OCI-LY1 (cell line): ENCODE data around the gene NUBP2.

ENCODE experiments used
- EZH2 ChIP-seq: fragments of 200-600 bp; sonication (generic), shearing (Covaris generic); IDR thresholded peaks from 2 replicates; pipeline ENCODE4 v1.8.0; 2017; ENCODE audit warnings: borderline replicate concordance, mixed run types, mild to moderate bottlenecking, antibody characterized with exemption, low read length, moderate library complexity, mixed read lengths
- TF ChIP-seq, protein P1 (sequence below): fragments of 200-600 bp; sonication (generic), shearing (Covaris generic); IDR thresholded peaks from 2 replicates; pipeline ENCODE4 v1.5.1; 2017; ENCODE audit warnings: mild to moderate bottlenecking, antibody characterized with exemption, low read length, moderate library complexity, mixed read lengths

DNA sequence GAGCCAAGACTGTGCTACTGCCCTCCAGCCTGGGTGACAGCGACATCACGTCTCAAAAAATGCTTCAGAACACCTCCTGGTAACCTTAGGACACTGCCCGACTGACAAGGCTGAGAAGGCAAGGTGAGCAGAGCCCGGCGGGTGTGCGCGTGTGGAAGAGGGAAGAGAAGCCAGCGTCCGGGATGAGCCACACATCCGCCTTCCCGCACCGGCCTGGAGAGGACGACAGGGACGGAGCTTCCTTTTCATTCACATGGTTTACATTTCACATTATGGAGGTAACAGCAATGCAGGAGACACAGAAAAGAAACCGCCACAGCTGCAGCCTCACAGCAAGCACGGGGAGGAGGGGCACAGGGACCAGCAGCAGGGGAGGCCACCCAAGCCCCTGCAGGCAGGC lies 27.3 kb downstream of the NUBP2 start:
- TF ChIP-seq, protein P1, sequence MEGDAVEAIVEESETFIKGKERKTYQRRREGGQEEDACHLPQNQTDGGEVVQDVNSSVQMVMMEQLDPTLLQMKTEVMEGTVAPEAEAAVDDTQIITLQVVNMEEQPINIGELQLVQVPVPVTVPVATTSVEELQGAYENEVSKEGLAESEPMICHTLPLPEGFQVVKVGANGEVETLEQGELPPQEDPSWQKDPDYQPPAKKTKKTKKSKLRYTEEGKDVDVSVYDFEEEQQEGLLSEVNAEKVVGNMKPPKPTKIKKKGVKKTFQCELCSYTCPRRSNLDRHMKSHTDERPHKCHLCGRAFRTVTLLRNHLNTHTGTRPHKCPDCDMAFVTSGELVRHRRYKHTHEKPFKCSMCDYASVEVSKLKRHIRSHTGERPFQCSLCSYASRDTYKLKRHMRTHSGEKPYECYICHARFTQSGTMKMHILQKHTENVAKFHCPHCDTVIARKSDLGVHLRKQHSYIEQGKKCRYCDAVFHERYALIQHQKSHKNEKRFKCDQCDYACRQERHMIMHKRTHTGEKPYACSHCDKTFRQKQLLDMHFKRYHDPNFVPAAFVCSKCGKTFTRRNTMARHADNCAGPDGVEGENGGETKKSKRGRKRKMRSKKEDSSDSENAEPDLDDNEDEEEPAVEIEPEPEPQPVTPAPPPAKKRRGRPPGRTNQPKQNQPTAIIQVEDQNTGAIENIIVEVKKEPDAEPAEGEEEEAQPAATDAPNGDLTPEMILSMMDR, result no peak
- no peak for TF ChIP-seq EZH2
